ENCODE results near the gene PICK1. TPM values are rescaled to one million over a fixed set of nuclear protein-coding genes. Genes with fewer than 3 reads are reported as not detected.

Gene PICK1
- total RNA-seq, 2 experiments from 2014 or later, result 18.2 to 19.5 TPM

DNA sequence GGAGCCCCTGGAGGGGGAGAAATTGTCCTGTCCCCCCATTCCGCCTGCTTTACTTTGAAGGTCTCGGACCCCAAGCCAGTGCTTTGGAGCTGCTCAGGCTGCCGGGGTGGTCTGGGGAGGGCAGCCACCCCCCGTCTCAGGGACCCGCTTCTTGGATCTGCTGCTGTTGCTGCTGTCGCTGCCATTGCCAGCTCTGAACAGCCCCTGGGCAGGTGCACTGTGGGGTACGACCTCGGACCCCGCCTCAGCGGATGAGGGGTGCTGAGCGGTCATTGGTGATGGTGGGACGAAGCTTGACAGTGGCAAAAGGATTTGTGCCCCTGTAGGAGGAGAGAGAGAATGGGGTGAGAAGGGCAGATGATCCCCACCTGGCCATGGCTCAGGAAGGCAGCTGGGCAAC is 27.9 kb downstream of the PICK1 start:
- ChIA-PET POLR2A (no interaction called here), CTCF (no interaction called here)

- POLR2A ChIA-PET, result no interaction called here
- CTCF ChIA-PET, result no interaction called here
These were observed 28.3 kb downstream of the PICK1 start for GRCh38 chr22:38085501-38085900.

DNA sequence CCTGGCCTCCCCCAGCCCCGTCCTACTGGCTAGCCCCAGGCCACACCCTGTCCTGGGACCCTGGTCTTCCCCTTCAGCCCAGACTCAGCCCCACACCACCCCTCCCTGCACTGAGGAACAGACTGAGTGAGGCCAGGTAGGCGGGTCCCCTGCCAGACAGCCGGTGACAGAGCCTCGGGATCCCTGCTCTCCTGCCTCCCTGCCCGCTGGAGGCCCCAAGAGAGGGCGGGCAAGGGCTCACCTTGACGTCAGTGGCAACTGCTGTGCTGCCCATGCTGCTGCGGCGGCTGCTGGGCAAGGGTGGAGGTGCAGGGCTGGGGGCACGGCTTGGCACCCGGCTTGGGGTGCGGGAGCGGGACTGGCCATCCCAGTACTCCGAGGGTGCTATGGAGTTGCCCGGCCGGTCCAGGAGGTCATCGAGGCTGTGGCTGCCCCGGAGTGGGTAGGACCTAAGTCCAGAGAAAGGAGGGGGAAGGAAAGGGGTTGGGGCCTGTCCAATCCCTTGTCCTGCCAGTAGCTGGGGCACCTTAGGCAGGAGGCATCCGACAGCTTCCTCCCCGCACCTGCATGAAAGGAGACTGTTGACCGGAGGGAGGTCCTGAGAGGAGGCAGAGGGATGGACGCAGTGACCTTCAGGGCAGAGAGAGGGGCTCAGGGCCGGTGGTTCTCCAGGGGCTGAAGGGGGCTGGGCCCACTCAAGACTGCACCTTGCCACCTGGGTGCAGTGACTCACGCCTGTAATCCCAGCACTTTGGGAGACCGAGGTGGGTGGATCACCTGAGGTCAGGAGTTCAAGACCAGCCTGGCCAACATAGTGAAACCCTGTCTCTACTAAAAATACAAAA is 29.0 kb downstream of the PICK1 start:
- POLR2A ChIA-PET, result no interaction called here
- CTCF ChIA-PET, result interaction anchor here (0.7 kb wide), 1 partner anchor 142 kb away, joined by 3 read pairs; no protein-coding TSS in a partner anchor

DNA sequence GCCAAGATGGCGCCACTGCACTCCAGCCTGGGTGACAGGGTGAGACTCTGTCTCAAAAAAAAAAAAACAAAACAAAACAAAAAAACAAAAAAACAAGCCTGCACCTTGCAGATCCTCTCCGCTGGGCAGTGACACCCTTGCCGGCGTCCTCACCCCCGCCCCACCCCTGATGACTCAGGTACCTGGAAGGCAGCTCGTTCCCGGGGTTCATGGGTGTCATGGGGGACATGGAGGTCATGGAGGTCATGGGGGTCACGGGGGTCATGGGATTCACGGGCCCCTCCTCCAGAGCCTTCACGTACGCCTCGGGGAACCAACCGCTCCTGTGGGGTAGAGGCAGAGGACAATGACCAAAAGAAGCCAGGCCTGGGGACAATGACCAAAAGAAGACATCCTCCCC is 29.7 kb downstream of the PICK1 start:
- ChIA-PET CTCF (interaction anchor here (0.7 kb wide), 1 partner anchor 141 kb away, joined by 3 read pairs; no protein-coding TSS in a partner anchor), POLR2A (interaction anchor here (0.6 kb wide), 1 partner anchor 537 kb away, joined by 4 read pairs; no protein-coding TSS in a partner anchor)

- ChIA-PET POLR2A (interaction anchor here (0.6 kb wide), 1 partner anchor 538 kb away, joined by 4 read pairs; no protein-coding TSS in a partner anchor), CTCF (no interaction called here)
These were observed 30.7 kb downstream of the PICK1 start for GRCh38 chr22:38087855-38088254.

DNA sequence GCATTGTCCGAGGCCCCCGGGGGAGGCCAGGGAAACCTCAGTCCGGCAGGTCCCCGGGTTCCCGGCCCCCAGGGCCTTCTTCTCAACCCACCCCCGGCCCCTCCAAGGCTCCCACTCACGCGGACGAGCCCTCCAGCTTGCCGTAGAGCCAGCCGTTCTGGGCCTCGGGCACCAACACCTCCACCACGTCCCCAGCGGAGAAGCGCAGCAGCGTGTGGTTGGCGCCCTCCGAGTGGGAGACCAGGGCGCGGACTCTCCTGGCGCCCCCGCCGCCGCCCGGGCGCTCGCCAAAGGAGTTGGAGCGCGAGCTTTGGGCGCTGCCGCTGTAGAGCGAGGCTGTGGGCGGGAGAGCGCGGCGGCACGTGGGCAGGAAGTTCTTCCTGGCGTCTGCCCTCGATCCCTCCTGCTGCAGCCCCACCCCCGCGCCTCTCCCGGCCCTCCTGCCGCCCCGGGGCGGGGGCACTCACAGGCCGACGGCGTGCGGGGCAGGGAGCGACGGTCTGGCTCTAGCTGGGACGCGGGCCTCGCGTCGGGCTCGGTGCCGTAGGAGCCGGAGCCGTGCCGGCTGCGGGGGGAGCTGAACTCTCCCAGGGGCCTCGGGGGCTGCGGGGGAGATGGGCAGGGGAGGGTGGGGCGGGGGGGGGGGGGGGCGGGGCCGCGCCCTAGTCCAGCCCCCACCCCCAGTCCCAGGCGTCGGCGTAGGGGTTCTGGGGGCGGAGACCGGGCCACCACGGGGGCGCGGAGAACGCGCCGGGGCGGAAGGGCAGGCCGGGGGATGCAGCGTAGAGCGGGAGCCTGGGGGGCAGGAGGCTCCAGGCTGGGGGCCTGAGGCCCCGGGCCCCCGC is 31.6 kb downstream of the PICK1 start:
- POLR2A ChIA-PET, result no interaction called here
- CTCF ChIA-PET, result no interaction called here

DNA sequence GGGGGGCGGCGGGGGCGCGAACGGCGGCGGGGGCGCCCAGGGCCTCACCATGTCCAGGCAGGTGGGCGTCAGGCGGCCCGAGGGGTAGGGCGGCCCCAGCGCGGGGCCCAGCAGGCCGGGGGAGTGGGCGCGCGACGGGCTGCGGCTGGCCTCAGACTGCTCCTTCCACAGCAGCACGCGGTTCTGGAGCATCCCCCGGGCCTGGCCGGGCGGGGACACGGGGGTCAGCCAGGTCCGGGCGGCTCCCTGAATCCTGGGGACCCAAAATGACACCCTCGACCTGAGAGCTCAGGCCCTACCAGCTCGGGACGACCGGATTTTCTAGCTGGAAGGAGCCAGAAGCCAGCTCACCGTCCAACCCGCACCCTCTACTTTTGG is 32.3 kb downstream of the PICK1 start:
- ChIA-PET POLR2A (no interaction called here), CTCF (no interaction called here)

DNA sequence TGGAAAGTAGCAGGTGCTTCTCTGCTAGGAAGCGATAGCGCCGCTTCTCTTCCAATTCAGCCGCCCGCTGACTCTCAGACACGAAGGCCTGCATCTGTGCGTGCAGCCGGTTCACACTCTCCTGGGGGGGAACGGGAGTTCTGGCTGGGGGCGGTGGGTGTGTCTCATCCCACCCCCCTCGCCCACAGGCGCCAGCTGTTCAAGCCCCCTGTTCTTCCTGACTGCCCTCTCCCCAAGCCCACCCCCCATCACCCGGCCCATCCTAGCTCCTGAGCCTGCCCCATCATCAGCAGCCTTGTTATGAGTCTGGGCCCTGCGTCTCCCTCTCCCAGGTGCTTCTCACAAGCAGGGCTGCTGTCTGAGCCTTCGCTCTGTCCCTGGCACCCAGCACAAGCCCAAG is 39.9 kb downstream of the PICK1 start:
- CTCF ChIA-PET, result interaction anchor here (0.6 to 1.2 kb wide), 2 partner anchors 45 to 446 kb away, joined by 3 to 4 read pairs; no protein-coding TSS in a partner anchor
- POLR2A ChIA-PET, result no interaction called here

DNA sequence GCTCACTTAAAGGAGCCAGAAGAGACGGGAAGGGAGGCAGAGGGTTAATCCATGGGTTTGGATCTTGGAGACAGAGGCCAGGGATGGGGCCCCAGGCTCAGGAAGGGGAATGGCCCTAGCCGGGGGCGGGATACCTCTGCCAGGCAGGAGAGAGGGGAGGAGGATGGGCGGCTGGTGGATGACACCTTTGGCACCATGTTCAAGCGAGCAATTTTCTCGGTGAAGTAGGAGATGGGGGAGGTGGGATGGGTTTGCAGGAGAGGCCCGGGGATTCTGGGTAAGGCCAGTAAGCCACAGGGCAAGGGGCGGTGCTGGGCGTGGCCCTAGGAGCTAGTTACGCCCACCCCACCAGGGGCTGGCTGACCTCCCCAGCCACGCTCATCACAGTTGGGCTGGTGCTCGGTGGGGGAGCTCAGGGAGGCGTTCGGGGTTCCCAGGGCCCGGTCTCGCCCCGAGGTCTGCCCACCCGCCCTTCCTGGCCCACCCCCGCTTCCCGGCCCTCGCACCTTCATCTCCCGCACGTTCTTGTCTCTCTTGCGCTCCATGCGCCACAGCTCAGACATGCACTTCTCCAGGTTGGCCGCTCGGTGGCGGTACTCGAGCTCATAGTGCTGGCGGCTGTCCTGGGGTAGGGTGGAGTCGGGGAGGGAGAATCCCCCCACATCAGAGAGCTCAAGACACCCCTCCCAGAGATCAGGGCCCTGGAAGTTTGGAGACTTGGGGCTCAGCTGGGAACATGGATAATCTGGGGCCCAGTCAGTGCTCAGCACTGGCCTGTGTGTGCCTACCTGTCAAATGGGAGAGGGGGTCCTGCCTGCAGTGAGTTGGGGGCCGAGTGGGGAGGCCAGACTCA is 40.6 kb downstream of the PICK1 start:
- CTCF ChIA-PET, result interaction anchor here (0.6 kb wide), 1 partner anchor 445 kb away, joined by 3 read pairs; no protein-coding TSS in a partner anchor
- POLR2A ChIA-PET, result interaction anchor here (0.6 kb wide), 1 partner anchor 329 kb away, joined by 3 read pairs; no protein-coding TSS in a partner anchor

DNA sequence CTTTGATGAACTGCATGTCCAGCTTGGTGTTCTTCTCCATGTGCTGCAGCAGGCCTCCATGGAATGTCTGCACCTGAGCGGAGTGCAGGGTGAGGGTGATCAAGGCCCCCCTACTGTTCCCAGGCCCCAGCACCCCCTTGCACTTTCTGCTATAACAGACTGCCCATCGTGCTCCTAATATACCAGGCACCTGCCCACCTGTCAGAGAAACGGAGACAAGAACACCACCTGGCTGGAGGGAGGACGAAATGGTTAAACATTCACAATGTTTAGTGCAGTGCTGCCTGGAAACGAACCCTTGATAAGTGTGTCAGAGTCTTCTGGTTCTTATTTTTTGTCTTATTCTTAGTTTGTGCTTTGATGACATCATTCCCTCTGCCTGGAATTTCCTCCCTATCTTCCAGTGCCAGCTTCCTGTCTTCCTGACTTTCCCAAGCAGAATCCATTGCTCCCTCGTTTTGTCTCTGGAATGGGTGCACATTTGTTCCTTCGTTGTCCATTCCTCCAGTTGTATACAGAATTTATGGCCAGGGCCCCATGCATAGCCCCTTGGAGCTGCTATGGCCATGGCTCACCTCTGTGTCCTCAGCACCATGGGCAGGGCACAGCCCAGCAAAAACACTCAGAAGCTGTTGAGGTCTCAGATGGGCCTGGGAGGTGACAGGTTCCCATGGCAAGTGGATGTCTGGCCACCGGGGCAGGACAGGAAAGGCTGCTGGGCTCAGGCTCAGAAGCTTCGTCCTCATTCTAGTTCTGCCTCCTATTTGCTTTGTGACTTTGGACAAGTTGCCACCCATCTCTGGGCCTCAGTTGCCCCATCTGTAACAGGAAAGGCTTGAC is 41.4 kb downstream of the PICK1 start:
- POLR2A ChIA-PET, result interaction anchor here (0.6 kb wide), 1 partner anchor 328 kb away, joined by 3 read pairs; no protein-coding TSS in a partner anchor
- CTCF ChIA-PET, result interaction anchor here (1.4 kb wide), 1 partner anchor 46 kb away, joined by 3 read pairs; no protein-coding TSS in a partner anchor

GRCh38 chr22:38103641-38104040 is 46.4 kb downstream of the PICK1 start:
- POLR2A ChIA-PET, result no interaction called here
- CTCF ChIA-PET, result interaction anchor here (0.7 to 1.2 kb wide), 3 partner anchors 11 to 513 kb away, joined by 3 to 4 read pairs (median 3); no protein-coding TSS in a partner anchor

DNA sequence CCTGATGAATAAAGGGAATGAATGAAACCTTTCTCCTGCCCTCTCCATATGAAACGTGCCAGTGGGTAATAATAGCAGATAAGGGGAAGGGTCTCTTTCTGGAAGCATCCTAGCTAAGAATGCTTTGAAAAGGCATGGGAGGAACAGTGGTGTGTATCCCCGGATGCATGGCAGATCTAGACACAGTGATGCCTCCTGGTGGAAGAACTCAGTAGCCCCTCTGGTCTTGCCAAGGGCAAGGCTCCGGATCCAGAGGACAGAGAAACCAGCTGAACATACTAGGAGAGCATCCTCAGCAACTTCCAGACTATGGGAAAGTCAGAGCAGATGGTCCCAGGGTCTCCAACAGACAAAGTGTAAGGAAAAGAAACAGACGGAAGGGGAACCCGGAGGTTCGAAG is 46.9 kb downstream of the PICK1 start:
- CTCF ChIA-PET, result interaction anchor here (0.8 to 1.2 kb wide), 2 partner anchors 10 to 52 kb away, joined by 3 to 4 read pairs; no protein-coding TSS in a partner anchor
- POLR2A ChIA-PET, result interaction anchor here (0.7 kb wide), 1 partner anchor 84 kb away, joined by 4 read pairs; no protein-coding TSS in a partner anchor

DNA sequence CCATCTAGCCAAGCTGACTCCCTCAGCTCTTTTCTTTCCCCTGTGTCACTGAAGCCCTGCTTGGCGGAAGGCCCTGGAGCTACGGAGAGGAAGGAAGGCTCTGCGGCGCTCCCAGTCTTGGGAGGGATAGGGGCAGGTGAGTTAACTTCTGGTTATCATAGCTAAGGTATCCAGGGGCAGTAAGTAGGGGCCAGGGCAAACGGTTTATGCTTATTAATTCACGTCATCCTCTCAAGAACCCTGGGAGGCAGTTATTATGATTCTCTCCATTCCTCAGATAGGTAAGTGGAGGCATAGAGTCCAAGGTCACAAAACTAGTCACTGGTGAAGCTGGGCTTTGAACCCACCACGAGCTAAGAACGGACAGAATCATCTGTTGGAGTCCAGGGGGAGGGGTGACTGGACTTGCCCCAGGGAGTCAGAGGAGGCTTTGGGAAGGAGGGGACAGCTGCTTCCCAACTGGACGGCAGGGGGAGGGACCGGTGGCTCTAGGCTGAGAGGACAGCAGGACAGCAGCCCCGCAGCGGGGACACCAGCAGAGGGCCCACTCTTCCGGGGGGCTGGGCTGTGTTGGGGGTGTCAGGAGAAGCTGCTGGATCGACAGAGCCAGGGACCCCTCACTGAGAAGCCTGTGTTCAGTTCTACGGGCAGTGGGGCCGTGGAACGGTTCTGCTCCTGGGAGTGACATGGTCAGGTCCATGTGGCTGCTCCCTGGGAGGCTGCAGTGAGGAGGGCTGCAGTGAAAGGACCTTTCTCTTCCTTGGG is 49.8 kb downstream of the PICK1 start:
- ChIA-PET CTCF (interaction anchor here (2.3 kb wide), 1 partner anchor 8 kb away, joined by 6 read pairs; no protein-coding TSS in a partner anchor), POLR2A (no interaction called here)

- ChIA-PET CTCF (no interaction called here), POLR2A (no interaction called here)
These were observed 50.7 kb downstream of the PICK1 start for GRCh38 chr22:38107692-38108515.

- ChIA-PET CTCF (no interaction called here), POLR2A (no interaction called here)
These were observed 51.5 kb downstream of the PICK1 start for GRCh38 chr22:38108561-38109319.

- POLR2A ChIA-PET, result no interaction called here
- CTCF ChIA-PET, result no interaction called here
These were observed 52.3 kb downstream of the PICK1 start for GRCh38 chr22:38109371-38110001.
